Brain pericyte (primary cell): ENCODE data around the gene HCFC1.

Source experiments
- DNase-seq: peaks from one replicate; pipeline ENCODE4 v3.0.0-alpha.2; 2012; ENCODE audit warnings: low read depth, low spot score

The HCFC1 gene

DNA sequence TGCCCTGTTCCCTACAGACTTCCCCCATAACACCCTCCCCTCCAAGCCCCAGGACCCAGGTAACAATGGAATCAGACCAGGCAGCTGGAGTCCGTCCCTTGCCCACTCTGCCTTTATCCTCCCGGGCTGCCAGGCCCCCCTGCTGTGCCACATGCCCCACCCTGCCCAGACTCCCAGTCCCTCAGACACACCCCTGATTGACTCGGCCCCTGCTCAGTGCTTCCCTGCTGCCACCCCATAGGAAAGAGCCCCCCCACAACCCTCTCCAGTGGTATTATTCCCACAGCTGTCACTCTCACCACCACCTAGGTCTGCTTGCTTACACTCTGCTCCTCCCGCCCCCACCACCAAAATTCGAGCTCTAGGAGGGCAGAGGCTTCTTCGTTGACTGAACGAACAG lies 32.0 kb downstream of the HCFC1 start:
- DNase-seq, result no peak

DNA sequence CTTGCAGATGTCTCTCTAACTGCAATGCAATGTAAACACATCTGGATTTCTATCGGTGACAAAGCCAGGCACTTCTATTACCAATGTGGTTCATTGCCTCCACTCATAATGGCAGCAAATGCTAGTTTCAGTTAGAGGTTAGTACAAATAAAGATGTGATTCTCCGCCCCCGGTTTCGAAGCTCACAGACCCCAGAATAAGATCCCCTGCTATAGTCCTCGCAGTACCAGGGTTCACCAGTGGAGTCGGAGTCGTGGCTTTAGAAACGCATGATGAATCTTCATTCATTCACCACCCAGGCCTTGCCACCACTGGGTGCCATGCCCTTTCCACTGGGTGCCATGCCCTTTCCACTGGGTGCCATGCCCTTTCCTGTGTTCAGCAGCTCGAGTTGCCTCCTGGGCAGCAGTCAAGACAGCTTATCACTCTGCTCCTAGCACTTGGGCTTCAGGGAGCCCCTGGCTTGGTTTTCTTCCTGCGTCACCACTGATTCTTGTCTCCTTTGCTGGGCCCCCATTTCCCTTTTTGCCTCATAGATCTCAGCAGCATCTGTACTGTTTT lies 33.3 kb downstream of the HCFC1 start:
- no peak for DNase-seq

DNA sequence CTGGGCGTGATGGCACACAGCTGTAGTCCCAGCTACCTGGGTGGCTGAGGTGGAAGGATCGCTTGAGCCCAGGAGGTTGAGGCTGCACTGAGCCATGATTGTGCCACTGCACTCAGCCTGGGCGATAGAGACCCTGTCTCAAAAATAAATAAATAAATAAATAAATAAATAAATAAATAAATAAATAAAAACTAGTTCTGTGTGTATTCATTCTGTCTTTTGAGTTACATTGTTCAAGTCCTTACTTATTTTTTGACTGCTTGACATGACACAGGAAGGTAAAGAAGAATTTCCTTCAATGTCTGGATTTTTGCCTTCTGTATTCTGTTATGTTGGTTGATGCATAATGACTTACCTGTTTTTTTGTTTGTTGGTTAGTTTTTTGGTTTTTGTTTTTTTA lies 34.6 kb downstream of the HCFC1 start:
- DNase-seq, result no peak

DNA sequence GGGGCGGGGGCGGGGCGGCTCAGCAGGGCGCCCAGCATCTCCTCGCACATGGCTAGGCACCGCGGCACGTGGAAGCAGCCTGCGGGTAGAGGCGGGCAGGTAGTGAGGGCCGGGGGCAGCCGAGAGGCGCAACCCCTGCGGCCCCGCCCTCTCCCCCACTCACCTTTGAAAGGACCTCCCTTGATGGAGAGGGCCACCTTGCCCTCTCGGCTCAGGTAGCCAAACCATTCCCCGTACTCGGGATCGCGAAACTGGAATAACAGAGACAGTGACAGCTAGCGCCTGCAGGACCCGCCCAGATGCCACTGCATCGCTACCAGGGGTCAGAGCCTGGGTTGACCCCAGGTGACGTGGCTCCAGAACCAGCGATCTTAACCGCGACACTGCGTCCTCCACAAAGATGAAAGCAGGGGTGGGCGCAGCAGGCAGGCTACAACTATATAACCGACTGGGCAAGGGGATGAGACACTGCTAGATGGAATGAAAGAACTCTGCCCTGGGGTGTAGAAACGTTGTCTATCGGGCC lies 36.2 kb downstream of the HCFC1 start:
- no peak for DNase-seq

DNA sequence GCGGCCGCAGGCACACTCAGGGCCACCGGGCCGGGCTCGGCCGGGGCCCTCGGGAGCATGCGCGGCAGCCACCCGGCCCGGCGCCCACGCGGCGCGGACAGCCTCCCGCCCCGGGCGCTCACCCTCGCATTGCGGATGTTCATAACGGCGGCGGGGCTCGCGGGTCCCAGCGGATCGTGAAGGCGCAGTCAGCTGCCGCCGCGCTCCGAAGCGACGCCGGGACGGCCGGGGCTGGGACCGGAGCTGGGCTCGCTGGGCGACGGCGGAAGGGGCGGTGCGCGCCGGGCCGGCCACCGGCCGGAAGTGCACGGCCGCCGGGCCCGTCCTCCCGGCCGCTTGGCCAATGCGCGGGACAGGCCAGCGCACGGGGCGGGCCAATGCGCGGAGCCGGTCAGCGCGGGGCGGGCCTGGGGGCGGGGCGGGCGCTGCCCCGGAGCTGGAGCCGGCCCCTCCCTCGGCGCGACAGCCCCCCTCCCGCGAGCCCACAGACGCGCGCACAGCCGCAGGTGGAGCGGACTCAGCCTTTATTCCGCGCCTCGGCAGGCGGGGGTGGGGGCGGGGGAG lies 36.8 kb downstream of the HCFC1 start, which contains the start of gene NAA10:
NAA10 (minus strand) TSS at position 276 of the 564 bp plus-strand sequence; CDS start at position 143, 133 bp downstream.
- no peak for DNase-seq

DNA sequence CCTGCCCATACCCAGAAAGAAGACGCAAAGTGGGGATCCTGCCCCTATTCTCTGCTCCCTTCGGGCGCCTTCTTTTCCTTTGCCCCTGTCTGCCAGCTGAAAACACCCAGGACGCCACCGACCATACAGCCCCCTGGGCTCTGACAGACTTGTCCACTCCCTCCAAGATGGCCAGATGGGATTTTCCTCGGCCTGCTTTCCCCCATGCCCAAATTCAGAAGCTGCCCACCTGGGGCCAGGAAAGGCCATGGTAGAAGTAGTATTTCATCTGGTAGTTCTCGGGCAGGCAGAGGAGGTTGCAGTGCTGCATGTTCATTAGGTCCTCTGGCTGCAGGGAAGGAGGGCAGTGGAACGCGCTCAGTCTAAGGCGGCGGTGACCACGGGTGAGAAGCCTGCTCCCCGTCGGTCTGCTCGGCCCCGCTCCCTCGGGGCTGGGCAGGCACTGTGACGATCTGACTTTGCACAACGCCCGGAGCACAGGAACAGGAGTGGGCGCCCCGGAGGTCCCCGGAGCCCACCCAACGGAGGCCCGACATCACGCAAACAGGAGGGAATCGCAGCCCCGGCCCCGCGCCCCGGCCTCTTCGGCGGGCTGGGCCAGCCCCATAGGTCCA lies 37.4 kb downstream of the HCFC1 start:
- no peak for DNase-seq

DNA sequence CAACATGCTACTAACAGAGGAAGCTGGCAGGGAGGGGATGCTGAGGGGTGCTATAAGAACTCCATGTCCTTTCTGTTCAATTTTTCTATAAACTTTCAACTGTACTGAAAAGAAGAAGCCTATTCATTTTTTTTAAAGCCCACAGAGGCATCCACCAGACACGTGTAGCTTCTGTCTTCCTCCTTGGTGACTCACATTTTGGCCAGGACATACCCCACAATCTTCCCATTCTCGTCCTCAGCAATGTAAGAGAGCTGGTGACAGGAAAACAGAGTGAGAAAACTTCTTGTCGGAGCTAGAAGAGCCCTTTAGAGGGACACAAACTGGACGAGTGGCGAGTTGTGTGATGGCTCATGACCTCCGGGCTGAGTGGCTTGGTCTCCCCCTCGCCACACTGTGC lies 37.9 kb downstream of the HCFC1 start:
- DNase-seq, result no peak

DNA sequence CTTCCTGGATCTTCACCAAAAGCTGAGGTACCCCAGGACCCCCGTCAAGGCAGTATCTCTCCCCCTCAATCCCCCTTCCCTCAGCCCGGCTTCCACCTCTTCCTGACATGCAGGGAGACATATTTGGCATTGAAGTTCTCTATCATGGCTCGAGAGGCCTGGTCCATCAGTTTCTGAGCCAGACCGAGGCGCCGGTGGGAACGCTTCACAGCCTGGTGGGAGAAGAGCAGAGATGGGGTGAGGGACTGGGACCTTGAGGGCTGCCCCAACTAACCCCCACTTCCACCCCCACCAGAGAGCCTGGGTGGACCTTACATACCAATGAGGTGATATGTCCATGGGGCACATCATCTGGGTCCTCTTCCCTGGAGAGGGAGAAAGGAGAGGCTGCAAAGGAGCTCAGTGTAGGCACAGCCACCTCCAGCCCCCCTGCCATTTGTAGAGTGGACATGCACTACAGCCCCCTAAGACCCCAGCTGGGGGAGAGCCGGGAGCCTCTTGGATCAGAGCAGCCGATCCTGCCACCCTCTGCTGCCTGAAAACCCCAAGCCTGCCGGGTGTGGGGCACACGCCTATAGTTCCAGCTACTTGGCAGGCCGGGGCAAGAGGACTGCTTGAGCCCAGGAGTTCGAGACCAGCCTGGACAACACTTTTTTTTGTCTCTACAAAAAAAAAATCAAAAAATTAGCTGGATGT lies 39.2 kb downstream of the HCFC1 start:
- DNase-seq, result no peak

DNA sequence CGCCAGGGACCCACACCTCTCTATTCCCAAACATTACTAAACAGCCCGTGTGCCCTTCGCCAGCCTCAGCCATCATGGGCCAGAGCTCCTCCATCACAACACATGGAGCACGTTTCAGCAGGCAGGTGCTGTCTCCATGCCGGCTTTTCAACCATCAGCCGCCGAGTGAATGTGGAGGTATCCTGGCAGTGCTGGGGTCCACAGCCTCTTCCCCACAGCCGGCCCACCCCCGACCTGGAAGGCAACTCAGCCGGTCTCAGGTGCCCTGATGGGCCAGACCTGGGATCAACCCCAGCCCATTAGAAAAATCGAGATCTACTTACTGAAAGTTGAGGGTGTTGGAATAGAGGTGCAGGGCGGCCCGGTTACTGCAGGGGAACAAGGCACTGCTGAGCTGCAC lies 39.9 kb downstream of the HCFC1 start:
- DNase-seq, result no peak

DNA sequence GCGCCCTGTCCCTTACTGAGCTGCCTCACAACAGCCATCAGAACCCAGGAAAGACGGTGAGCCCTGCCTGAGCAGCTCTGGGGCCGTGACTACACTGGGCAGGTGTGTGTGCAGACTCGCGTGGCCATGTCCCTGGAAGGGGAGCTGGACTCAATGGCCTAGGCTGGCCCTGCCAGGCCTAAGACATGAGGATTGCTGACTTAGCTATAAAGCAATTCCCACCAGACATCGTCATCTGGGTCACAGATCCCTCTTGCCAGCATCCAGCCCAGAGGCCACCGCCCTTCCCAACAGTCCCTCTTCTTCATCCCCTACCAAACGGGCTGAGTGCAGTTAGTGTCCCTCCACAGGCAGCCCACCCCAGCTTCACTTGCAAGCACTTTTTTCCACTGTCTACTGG lies 40.5 kb downstream of the HCFC1 start:
- DNase-seq, result no peak

DNA sequence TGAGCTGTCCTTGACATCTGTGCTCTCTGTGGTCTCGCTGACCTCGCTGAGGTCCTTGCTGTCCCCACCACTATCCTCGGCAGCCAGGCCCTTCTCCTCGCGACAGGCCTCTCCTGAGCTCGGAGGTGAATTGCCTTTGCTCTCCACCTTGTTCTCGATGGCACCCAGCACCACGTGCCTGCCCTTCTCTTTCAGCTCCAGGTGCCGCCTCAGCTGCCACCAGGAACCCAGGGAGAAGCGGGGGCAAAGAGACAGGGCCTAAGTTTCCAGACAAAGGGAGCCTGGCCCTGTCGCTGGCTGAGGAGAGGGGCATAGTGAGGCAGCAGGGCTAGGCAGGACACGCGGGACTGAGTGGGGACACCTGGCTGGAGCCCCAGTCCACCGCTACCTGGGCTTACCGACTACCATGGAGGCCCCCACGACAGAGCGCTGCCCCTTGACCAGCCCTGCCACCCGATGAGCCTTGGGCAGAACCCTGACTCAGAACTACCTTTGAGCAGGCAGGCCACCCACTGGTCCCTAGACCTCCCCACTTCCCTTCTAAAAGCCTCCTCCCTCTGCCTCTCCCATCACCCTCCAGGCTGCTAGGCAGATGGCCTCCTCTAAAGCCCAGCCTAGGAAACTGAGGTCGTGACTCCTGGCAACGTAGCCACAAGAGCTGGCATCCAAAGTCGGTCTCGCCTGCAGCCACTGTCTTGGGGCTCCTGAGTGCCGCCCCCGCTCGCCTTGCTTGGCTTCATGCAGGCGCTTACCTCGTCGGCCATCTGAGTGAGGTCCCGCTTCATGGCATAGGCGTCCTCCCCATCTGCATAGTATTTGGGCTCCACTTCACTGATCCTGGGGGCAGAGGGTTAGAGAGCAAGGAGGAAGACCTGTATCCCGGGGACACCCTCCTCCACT lies 41.4 kb downstream of the HCFC1 start:
- no peak for DNase-seq

DNA sequence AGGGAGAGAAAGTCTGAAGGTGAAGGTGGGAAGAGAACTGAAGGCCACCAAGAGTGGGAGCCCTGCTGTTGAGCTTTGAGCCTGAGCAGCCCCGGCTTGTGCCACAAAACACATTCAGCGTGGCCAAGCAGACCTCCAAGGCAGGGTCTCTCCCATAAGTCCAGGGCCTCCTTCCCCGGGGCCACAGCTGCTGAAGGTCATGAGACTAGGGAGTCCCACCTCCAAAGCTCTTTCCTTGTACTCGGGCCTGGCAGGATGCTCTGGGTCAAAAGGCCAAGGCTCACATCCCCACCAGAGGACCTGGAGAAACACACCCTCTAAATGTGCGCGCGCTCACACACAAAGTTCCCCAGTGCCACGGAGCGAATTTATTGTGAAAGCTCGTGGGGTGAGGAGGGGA lies 42.0 kb downstream of the HCFC1 start:
- DNase-seq, result no peak

DNA sequence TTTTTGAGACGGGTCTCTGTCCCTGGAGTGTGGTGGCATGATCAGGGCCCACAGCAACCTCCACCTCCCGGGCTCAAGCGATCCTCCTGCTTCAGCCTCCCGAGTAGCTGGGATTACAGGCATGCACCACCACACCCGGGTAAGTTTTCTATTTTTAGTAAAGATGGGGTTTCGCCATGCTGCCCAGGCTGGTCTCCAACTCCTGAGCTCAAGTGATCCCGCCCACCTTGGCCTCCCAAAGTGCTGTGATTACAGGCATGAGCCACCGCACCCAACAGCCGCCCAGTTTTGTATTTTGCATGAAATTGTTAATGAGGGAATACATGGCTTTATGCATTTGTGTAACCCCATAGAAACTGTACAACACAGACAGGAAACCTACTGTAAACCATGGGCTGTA lies 42.8 kb downstream of the HCFC1 start:
- DNase-seq, result no peak

DNA sequence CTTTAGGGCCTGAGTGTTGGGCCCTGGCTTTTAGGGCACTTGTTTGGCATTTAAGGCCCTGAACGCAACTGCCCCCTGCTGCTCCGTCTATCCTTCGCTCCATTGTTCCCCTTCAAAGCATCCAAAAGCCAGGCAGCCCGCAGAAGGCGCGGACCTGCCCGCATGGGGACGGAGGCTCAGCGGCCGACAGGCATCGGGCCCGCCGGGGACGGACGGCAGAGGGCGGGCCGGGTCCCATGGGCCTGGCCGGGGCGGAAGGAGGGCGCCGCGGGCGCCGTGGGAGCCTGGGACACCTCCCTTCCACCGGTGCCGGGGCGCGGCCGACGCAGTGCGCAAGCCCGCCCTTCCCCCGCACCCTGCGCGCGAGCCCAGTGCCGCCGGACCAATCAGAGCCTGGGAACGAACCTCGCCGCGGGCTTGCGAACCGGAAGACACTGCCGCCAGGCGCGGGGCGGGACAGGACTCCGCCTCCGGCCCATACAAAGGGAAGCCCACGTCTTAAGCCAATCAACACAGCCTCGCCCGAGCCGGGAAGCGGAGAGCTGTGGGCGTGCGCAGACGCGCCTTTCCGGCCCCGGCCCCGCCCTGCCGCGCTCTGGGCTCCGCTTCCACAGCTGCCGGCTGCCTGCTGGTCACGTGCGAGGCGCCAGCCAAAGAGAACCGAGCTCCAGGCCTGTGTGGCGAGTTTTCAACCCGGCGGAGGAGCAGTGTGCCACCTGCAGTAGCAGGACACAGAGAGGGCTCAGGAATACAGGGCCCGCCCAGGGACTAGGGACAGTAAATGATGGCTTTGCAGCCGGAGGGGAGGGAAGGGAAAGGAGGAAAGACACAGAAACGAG lies 43.5 kb downstream of the HCFC1 start:
- peak; percentile 92 for DNase-seq

DNA sequence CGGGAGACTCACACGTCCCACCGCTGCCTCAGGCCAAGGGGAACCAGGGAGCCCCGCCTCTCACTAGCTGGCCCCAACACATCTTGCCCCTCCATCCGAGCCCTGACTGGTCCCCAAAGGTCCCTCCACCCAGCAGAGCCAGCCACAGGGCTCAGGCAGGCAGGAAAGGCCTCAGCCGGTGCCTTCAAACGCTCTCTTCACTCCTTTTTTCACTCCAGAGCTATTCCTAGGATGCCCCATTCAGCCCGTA lies 44.0 kb downstream of the HCFC1 start:
- DNase-seq, result no peak

DNA sequence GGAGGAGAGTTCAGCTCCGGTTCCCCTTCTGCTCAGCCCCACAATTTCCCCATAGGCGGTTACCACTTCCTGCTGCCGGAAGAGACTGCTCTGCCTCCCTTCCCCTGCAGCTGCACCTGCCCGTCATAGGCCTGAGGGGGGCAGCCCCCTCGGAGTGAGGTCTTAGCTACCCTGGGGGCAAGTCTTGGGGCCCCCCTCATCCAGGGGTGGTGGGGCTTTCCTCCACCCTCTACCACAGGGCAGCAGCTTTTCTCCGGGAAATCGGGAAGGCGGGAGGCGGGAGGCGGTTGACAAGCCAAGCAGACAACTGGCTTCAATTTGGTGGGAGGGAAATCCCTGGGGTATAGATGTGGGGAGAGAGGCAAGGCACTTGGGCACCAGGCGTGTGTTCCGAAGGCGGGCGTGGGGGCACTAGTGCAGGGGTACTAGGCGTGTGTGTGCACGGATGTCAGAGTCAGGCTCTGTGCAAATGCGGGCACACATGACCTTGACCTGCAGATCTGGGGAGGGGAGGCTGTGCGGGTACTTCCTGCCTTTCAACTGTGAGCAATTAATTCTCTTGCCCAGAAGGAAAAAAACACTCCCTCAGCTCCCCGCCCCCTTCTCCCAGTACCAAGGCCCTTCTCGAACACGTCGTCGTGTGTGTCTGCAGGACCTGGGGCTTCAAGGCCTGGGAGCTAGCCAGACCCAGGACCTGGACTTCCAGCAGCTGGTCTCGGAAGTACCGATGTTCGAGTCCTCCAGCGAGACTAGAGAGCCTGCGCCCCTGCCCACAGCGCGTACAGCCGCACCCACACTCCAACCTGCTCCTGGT lies 44.6 kb downstream of the HCFC1 start:
- no peak for DNase-seq

DNA sequence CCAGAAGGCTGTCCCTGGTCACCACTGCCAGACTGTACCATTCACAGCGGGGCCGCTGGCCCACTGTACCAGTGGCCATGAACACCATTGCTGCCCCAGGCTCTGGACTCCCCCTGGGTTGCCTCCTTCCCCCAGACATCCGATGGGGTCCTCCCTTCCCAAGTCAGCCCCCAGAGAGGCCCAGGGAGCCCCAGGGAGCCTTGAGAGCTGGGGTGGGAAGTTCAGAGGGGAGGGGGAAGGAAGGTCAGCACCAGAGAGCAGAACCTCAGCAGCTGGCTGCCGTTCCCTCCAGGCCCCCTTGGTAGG lies 45.1 kb downstream of the HCFC1 start:
- no peak for DNase-seq

DNA sequence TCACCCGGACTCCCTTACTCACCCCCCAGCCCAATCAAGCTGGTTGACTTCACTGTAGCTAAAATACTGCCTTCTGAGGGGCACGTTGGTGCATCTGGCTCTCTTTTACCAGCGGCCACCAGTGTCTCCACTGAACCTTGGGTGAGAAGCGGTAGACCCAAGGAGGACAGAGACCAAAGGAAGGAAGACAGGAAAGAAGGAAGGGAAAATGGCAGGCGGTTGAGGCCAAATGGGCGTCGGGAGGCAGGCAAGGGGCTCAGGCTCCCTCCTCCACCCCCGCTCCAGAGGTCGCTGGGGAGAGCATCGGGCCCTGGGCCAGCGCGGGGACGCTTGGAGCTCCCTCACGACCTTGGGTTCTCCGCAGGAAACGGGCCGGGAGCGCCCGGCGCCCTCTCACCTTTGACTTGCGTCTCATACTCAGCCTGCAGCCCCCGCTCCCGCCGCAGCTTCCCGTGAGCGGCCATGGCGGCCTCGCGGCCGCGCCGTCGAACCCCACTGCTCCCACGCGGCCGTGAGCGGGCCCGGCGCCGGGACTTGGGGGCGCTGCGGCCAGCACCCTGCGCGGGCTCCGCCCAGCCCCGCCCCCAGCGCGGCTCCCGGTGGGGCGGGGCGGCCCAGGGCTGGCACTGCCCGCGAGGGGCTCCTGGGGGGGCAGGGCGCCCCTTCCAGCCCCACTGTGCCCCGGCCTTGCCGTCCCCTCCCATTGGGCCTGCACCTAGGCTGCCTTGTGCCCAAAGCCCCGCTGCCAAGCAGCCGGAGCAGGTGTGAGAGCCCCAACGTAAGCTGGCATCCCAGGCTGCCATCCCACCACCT lies 45.7 kb downstream of the HCFC1 start, which contains the start of gene ARHGAP4:
ARHGAP4 (minus strand) TSS at position 526 of the 813 bp plus-strand sequence; CDS start at position 464, 62 bp downstream.
- DNase-seq, result no peak

DNA sequence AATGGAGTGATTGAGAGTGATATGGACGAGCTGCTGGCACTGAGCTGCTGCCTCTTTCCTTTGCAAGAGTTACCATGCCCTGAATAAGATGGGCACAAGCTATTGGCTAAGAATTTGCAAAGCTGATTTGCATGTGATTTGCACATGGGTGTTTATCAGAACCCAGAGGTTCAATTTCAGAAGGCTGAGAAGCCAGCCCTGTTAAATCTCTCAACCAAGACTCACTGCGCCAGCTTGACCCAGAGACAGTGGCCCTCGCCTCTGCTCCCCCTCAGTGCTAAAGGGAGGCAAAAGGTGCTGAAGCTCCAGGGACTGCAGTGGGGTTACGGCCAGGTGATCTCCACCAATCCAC lies 46.3 kb downstream of the HCFC1 start:
- DNase-seq, result no peak
